ENCODE measurements around the gene ATG10. TPM values are rescaled to one million over a fixed set of nuclear protein-coding genes. Genes with fewer than 3 reads are reported as not detected.

ATG10 gene
- total and polyA plus RNA-seq, 2 of the 8 experiments (the other 6 are each of a cell fraction or from before 2014, with no cell fraction given): 3.7 to 8.8 TPM

- WGBS, 2 experiments (ENCODE audit: extremely low coverage in 1 of 2, insufficient coverage in 1 of 2, insufficient read length in 1 of 2, insufficient replicate concordance in 2 of 2, low coverage in 1 of 2, low lambda C conversion rate in 2 of 2, missing lambda C conversion rate in 1 of 2): 95% methylated on average over 4 of the region's 4 CpGs; no CpG with 5 or more reads in 1 of the 2 experiments
- Histone ChIP-seq H3K4me3 (ENCODE audit: extremely low read depth in 1 of 4, insufficient read depth in 2 of 4, low read depth in 3 of 4, low read length in 4 of 4) (no peak overlapping the region), H3K23me2 (ENCODE audit: low read depth, low read length) (no peaks in the 10 kb centered on the region), H3K4me1 (replicated peaks in 1 of 4; ENCODE audit: control insufficient read depth in 3 of 4, insufficient read depth in 4 of 4, low read length in 3 of 4) (no peaks in the 10 kb centered on the region), H2AFZ (ENCODE audit: low read length) (no peak overlapping the region), H3K23ac (ENCODE audit: insufficient read length) (no peak overlapping the region), H2BK120ac (replicated peaks; ENCODE audit: low read depth, low read length) (no peak overlapping the region), H3K36me3 (ENCODE audit: control insufficient read depth in 2 of 4, insufficient read depth in 4 of 4, low read length in 3 of 4) (no peaks in the 10 kb centered on the region), H3K56ac (replicated peaks; ENCODE audit: insufficient read length, low read depth, low read length) (no peak overlapping the region), H3K4me2 (ENCODE audit: insufficient read depth in 1 of 2, low read depth in 2 of 2, low read length in 2 of 2) (no peak overlapping the region), H2BK20ac (ENCODE audit: low read length) (no peak overlapping the region), H3K79me1 (ENCODE audit: low read depth, low read length) (no peaks in the 10 kb centered on the region), H3K9ac (replicated peaks in 1 of 4; ENCODE audit: extremely low read depth in 1 of 4, low read depth in 3 of 4, low read length in 3 of 4) (no peak overlapping the region), H2BK5ac (ENCODE audit: low read depth, low read length) (no peak overlapping the region), H3K27me3 (replicated peaks in 1 of 4; ENCODE audit: control insufficient read depth in 3 of 4, extremely low read depth in 1 of 4, insufficient read depth in 3 of 4, low read length in 3 of 4) (no peaks in the 10 kb centered on the region), H3K9me3 (ENCODE audit: insufficient read depth in 2 of 2, low read depth in 1 of 2, low read length in 1 of 2) (peaks cover 0 to 3% of the 10 kb centered on the region in 2 experiments; a peak in 1 of 4 replicates), H4K8ac (ENCODE audit: extremely low read depth, insufficient read depth, low read length) (no peak overlapping the region), H3K18ac (ENCODE audit: extremely low read depth, low read length) (no peak overlapping the region), H2AK5ac (ENCODE audit: low read depth, low read length) (no peak overlapping the region), H3K4ac (replicated peaks; ENCODE audit: insufficient read length, low read depth, low read length) (no peak overlapping the region), H4K20me1 (replicated peaks in 1 of 2; ENCODE audit: control insufficient read depth in 1 of 2, insufficient read depth in 2 of 2, low read length in 2 of 2) (no peaks in the 10 kb centered on the region), H3K14ac (ENCODE audit: insufficient read length) (no peak overlapping the region), H2BK15ac (ENCODE audit: low read length) (0 out of 2 replicates have a peak overlapping the region, but pooled peaks have one; percentile 2), H3K27ac (ENCODE audit: low read depth, low read length) (no peak overlapping the region), H3K79me2 (ENCODE audit: control insufficient read depth in 1 of 2, insufficient read depth in 2 of 2, low read length in 2 of 2) (no peaks in the 10 kb centered on the region), H4K5ac (ENCODE audit: insufficient read length, low read depth, low read length) (no peak overlapping the region), H2BK12ac (ENCODE audit: low read depth, low read length) (no peak overlapping the region), H4K91ac (replicated peaks; ENCODE audit: insufficient read length, low read length) (no peak overlapping the region)
- TF ChIP-seq ATF2 (IDR thresholded peaks at IDR 0.05; ENCODE audit: low read length): no peak
- no peak for TF ChIP-seq BRCA1 (IDR thresholded peaks at IDR 0.05; ENCODE audit: low read depth, low read length)
- TF ChIP-seq CREB1 (IDR thresholded peaks at IDR 0.05): no peak
- TF ChIP-seq RXRA (IDR thresholded peaks at IDR 0.05; ENCODE audit: insufficient read depth, low read depth, low read length): no peak
- TF ChIP-seq YY1 (IDR thresholded peaks at IDR 0.05; ENCODE audit: low read depth, low read length): no peak
- FAIRE-seq: no peak
- no peak for DNase-seq (ENCODE audit: low read depth in 1 of 2, low spot score in 2 of 2)
- CTCF ChIA-PET (ENCODE audit: partially characterized antibody): interaction anchor here (0.6 kb wide), 1 partner anchor 39 kb away, joined by 3 read pairs; no protein-coding TSS in a partner anchor
- POLR2A ChIA-PET (ENCODE audit: partially characterized antibody): no interaction called here
Observed at GRCh38 chr5:81922854-81923279, 49.0 kb upstream of the ATG10 start.

Data from H1 (cell line).